Spleen (tissue), 7 donors: ENCODE data around the gene METTL24.

Experiments
- CTCF ChIP-seq, 11 experiments: fragments of 200-600 bp in 7 of 11; fragments of 450-650 bp in 4 of 11; sonication (generic) in 4 of 11; IDR thresholded peaks in 8 of 11; conservative IDR thresholded peaks in 3 of 11; 1 replicate in 7 of 11; 2 replicates in 4 of 11; pipeline versions ENCODE4 v1.4.0 to v1.8.0; 2016 to 2021; ENCODE audit warnings: antibody characterized with exemption in 11 of 11, inconsistent platforms in 4 of 11, mild to moderate bottlenecking in 1 of 11
- POLR2A ChIP-seq, 3 donors: fragments of 450-650 bp; IDR thresholded peaks; one replicate each; pipeline ENCODE4 v1.5.1; 2017; ENCODE audit warnings: antibody characterized with exemption in 3 of 3, mild to moderate bottlenecking in 1 of 3
- POLR2AphosphoS5 ChIP-seq, 3 donors: sonication (generic); formaldehyde crosslinking; IDR thresholded peaks; one replicate each; pipeline ENCODE4 v1.5.1; 2017; ENCODE audit warnings: antibody characterized with exemption in 3 of 3
- donor health status: DM: no; HTN: no; CAD: no; lungs with moderate emphysema.
- donor health status: DM: no; HTN: no; CAD: no.
- donor health status: DM: no; HTN: no; CAD: no.

- TF ChIP-seq POLR2AphosphoS5 (IDR thresholded peaks at IDR 0.05): no peak
- no peak for TF ChIP-seq CTCF (IDR thresholded peaks at IDR 0.05 in 8 of 11, conservative IDR thresholded peaks at IDR 0.05 in 3 of 11)
- no peak for TF ChIP-seq POLR2A (IDR thresholded peaks at IDR 0.05)
Observed at GRCh38 chr6:110357298-110357663, 868 bp downstream of the METTL24 start.
